Measurements from ENCODE around the gene SLC49A3.

Gene SLC49A3

DNA sequence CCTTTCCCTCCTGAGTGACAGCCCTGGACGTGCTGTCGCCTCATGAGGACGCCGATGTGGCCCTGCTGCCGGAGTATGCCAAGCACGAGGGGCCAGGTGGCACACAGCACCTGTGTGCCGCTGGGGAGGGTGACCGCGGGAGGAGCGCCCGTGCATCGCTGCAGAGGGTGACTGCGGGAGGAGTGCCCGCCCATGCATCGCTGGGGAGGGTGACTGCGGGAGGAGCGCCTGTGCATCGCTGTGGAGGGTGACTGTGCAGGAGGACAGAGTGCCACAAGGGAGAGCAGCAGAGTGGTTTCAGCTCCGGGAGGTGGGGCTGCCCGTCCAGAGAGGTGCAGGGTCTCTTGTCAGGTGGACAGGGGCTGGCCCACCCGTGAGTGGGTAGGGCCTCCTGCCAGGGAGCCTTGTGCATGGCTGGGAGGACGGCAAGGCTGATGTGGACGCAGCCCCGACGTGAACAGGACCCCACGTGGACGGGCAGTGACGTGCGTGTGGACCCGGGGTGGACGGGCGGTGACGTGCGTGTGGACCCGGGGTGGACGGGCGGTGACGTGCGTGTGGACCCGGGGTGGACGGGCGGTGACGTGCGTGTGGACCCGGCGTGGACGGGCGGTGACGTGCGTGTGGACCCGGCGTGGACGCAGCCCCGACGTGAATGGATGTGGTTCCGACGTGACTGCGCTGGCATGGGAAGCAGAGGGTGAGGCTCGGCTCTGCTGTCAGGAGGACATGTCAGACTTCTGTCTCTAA, 31.3 kb upstream of the SLC49A3 start:
- TF ChIP-seq, protein P1, sequence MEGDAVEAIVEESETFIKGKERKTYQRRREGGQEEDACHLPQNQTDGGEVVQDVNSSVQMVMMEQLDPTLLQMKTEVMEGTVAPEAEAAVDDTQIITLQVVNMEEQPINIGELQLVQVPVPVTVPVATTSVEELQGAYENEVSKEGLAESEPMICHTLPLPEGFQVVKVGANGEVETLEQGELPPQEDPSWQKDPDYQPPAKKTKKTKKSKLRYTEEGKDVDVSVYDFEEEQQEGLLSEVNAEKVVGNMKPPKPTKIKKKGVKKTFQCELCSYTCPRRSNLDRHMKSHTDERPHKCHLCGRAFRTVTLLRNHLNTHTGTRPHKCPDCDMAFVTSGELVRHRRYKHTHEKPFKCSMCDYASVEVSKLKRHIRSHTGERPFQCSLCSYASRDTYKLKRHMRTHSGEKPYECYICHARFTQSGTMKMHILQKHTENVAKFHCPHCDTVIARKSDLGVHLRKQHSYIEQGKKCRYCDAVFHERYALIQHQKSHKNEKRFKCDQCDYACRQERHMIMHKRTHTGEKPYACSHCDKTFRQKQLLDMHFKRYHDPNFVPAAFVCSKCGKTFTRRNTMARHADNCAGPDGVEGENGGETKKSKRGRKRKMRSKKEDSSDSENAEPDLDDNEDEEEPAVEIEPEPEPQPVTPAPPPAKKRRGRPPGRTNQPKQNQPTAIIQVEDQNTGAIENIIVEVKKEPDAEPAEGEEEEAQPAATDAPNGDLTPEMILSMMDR (conservative IDR thresholded peaks at IDR 0.05; ENCODE audit: low read length) = no peak
- DNase-seq (ENCODE audit: low read depth) = no peak
- H3K4me3 ChIP-seq (ENCODE audit: low read length) = no peak overlapping the region

DNA sequence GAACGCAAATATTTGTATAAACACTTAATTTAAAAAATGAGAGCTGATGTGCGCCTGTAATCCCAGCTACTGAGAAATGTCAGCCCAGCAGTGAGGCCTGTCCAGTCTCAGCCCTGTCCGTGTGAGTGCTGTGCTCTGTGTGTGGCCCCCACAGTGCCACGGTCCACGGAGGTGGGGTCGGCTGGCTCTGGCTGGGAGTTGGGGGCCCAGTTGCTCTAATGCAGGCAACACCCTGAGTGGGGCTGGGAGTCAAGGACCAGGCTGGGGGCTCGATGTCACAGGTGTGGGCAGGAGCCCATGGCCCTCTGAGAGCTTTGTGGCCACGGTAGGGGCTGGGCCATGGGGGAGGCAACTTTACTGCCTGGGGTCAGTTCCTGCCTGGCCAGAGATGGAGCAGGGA, 29.5 kb upstream of the SLC49A3 start:
- TF ChIP-seq, protein P1 (conservative IDR thresholded peaks at IDR 0.05; ENCODE audit: low read length) = no peak
- H3K4me3 ChIP-seq (ENCODE audit: low read length) = no peak overlapping the region
- no peak for DNase-seq (ENCODE audit: low read depth)

DNA sequence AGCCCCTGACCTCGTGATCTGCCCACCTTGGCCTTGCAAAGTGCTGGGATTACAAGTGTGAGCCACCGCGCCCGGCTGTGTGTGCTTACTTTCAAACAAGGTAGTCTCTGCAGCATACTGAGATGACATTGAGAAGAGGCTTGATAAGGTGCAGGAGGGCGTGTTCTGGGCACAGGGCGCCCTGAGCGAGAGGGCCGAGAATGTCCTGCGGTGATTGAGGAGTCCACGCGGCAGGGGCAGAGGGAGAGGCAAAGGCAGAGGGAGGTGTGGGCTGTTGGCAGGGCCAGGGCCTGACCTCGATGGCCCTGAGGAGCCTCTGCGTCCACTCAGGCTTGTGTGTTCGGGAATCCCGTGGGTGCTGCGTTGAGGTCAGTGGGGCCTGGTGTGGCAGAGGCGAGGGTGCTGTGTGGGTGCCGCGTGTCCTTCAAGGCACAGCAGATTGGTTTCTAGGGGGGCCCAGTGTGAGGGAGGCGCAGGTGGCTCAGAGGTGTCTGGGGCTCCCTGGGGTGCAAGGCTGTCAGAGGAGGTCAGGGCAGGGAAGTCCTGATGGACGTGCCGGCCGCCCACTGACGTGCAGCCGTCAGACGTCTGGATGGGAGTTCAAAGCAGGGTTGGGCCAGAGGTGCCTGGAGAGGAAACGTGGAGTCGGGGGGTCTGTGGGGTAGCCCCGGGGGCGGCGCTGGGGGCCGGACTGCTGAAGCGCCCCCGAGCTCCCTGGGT, 28.8 kb upstream of the SLC49A3 start:
- no peak for DNase-seq (ENCODE audit: low read depth)
- no peak overlapping the region for H3K4me3 ChIP-seq (ENCODE audit: low read length)
- TF ChIP-seq, protein P1 (conservative IDR thresholded peaks at IDR 0.05; ENCODE audit: low read length) = no peak

DNA sequence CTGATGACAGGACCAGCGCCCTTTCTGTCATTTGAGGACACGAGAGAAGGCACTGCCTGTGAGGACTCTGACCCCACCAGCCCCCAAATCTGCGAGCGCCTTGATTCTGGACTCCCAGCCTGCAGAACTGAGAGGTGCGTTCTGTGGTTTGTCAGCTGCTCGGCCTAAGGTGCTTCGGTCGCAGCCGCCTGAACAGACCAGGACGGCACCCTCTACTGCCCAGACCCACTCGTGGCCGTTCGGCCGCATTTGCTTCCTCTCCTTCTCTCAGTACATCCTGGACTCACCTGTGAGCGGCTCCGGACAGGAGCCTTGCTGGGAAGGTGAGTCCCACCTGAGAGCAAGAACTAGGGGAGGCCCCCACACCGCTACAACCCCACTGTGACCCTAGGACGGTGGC, 25.1 kb upstream of the SLC49A3 start:
- H3K4me3 ChIP-seq (ENCODE audit: low read length) = no peak overlapping the region
- TF ChIP-seq, protein P1 (conservative IDR thresholded peaks at IDR 0.05; ENCODE audit: low read length) = no peak
- DNase-seq (ENCODE audit: low read depth) = no peak

DNA sequence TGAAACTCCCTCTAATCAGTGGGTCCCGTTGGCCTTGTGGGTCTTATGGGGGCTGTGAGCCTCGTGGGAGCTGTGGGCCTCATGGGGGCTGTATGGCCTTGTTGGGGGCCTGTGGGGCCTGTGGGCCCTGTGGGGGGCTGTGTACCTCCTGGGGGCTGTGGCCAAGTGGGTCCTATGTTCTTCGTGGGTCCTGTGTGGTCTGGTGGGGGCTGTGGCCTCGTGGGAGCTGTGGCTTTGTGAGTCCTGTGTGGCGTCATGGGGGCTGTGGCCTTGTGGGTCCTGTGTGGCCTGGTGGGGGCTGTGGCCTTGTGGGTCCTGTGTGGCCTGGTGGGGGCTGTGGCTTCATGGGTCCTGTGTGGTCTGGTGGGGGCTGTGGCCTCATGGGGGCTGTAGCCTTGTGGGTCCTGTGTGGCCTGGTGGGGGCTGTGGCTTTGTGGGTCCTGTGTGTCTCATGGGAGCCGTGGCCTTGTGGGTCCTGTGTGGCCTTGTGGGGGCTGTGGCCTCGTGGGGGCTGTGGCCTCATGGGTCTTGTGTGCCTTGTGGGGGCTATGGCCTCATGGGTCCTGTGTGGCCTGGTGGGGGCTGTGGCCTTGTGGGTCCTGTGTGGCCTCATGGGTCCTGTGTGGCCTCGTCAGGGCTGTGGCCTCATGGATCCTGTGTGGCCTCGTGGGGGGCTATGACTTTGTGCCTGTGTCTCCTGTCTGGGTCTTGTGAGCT, 24.1 kb upstream of the SLC49A3 start:
- H3K4me3 ChIP-seq (ENCODE audit: low read length) = no peak overlapping the region
- no peak for DNase-seq (ENCODE audit: low read depth)
- TF ChIP-seq, protein P1 (conservative IDR thresholded peaks at IDR 0.05; ENCODE audit: low read length) = no peak

DNA sequence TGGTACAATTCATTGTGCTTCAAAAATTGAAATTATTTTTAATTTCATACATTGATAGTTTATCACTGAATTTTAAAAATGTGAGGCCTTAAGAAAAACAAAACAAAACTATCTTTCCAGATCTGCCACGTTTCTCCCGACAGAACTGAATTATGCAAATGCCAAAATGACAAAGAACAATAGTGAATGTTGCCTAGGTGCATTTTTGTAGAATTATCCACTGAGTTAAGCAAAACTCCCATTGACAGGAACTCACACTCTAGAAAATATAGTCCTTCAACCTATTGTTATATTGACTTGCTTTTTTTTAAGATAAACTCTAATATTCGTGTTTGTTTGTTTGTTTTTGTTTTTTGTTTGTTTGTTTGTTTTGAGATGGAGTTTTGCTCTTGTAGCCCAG, 23.1 kb upstream of the SLC49A3 start:
- DNase-seq (ENCODE audit: low read depth) = no peak
- H3K4me3 ChIP-seq (ENCODE audit: low read length) = no peak overlapping the region

More for the DNA sequence above, 23.1 kb upstream of the SLC49A3 start:
- TF ChIP-seq, protein P1 (conservative IDR thresholded peaks at IDR 0.05; ENCODE audit: low read length) = no peak

All from AG10803 (cell line).